AML-193 (cell line): Measurements from ENCODE around the gene TCAF1.
"Not testable (repeated sequence)": the region's sequence is repeated elsewhere in the genome, so short reads cannot be mapped to it uniquely, and the experiment has no call there.

Experiments
- DNase-seq, 2 experiments: peaks; one replicate each; lab custom pipeline; 2025; lab: John Stamatoyannopoulos, UW

The TCAF1 gene

GRCh38 chr7:143855443-143855842 is 46.5 kb downstream of the TCAF1 start:
- DNase-seq, result not testable (repeated sequence)

- no peak for DNase-seq
Measured at GRCh38 chr7:143850682-143851081, 51.3 kb downstream of the TCAF1 start.

- no peak for DNase-seq
Measured at GRCh38 chr7:143849785-143850479, 52.0 kb downstream of the TCAF1 start.

- no peak for DNase-seq
Measured at GRCh38 chr7:143848192-143848591, 53.8 kb downstream of the TCAF1 start.

- DNase-seq, result no peak
Measured at GRCh38 chr7:143846692-143847091, 55.3 kb downstream of the TCAF1 start.

GRCh38 chr7:143841696-143842095 is 60.3 kb downstream of the TCAF1 start:
- DNase-seq, result peak; percentile 20 to 34

- not testable (repeated sequence) for DNase-seq
Measured at GRCh38 chr7:143840062-143840461, 61.9 kb downstream of the TCAF1 start.

GRCh38 chr7:143837223-143837622 is 64.8 kb downstream of the TCAF1 start:
- not testable (repeated sequence) for DNase-seq

- DNase-seq, result peak; percentile 25 to 30
Measured at GRCh38 chr7:143836622-143837021, 65.4 kb downstream of the TCAF1 start.

GRCh38 chr7:143836088-143836487 is 65.9 kb downstream of the TCAF1 start:
- DNase-seq, result not testable (repeated sequence)

- DNase-seq, result not testable (repeated sequence)
Measured at GRCh38 chr7:143826578-143826977, 75.4 kb downstream of the TCAF1 start.

- not testable (repeated sequence) for DNase-seq
Measured at GRCh38 chr7:143824295-143825135, 77.5 kb downstream of the TCAF1 start.

GRCh38 chr7:143823634-143824294 is 78.2 kb downstream of the TCAF1 start:
- not testable (repeated sequence) for DNase-seq

GRCh38 chr7:143821392-143822277 is 80.3 kb downstream of the TCAF1 start:
- not testable (repeated sequence) for DNase-seq

GRCh38 chr7:143817873-143818272 is 84.1 kb downstream of the TCAF1 start:
- not testable (repeated sequence) for DNase-seq

GRCh38 chr7:143816471-143817133 is 85.4 kb downstream of the TCAF1 start:
- DNase-seq, result not testable (repeated sequence)

GRCh38 chr7:143810639-143811038 is 91.3 kb downstream of the TCAF1 start:
- DNase-seq, result not testable (repeated sequence)

- DNase-seq, result not testable (repeated sequence)
Measured at GRCh38 chr7:143806664-143807071, 95.3 kb downstream of the TCAF1 start.
